SK-N-SH (cell line): ENCODE data around the gene KCNC4. TPM values are rescaled to one million over a fixed set of nuclear protein-coding genes. Genes with fewer than 3 reads are reported as not detected.

Source experiments
- CTCF ChIA-PET: fragments of 300-600, 350-600 bp; formaldehyde crosslinking; extraction: SDS; loops from one replicate; lab custom pipeline; 2021; lab: Yijun Ruan, JAX
- POLR2A ChIA-PET: fragments of 350-600 bp; sonication (Branson Sonifier 250); formaldehyde crosslinking; extraction: SDS; loops from one replicate; lab custom pipeline; 2020; ENCODE audit warnings: antibody characterized with exemption, inconsistent platforms; lab: Yijun Ruan, JAX
- DNase-seq: peaks from one replicate; pipeline ENCODE4 v3.0.0; 2012
- H2AFZ ChIP-seq: fragments of 200-600 bp; sonication (generic); 2 replicates; pipeline ENCODE4 v1.8.1; 2016; ENCODE audit warnings: antibody characterized with exemption, mild to moderate bottlenecking, low read depth
- H3F3A ChIP-seq: fragments of 200-600 bp; sonication (generic); replicated peaks from 2 replicates; pipeline ENCODE3; 2016; ENCODE audit warnings: antibody characterized with exemption, mild to moderate bottlenecking; ENCODE audit not compliant: insufficient read depth
- H3K27ac ChIP-seq, 2 experiments: fragments of 200-500 bp in 1 of 2; fragments of 200-600 bp in 1 of 2; sonication (Bioruptor generic) in 1 of 2; sonication (generic), shearing (Covaris generic) in 1 of 2; 2 replicates each; pipeline versions ENCODE4 v1.5.1 to v1.6.1; 2014 to 2016; ENCODE audit warnings: low read depth in 2 of 2, inconsistent platforms in 1 of 2, low read length in 1 of 2, mild to moderate bottlenecking in 1 of 2, mixed read lengths in 1 of 2
- H3K27me3 ChIP-seq: fragments of 200-600 bp; sonication (generic), shearing (Covaris generic); 2 replicates; pipeline ENCODE4 v1.6.1; 2016; ENCODE audit warnings: mixed run types; ENCODE audit not compliant: insufficient read depth
- H3K36me3 ChIP-seq, 2 experiments: fragments of 200-500 bp in 1 of 2; fragments of 200-600 bp in 1 of 2; sonication (Bioruptor generic) in 1 of 2; sonication (generic) in 1 of 2; replicated peaks in 1 of 2; 2 replicates each; pipeline versions ENCODE3 to v1.5.1; 2014 to 2016; ENCODE audit warnings: low read length in 1 of 2, mild to moderate bottlenecking in 1 of 2; ENCODE audit not compliant: insufficient read depth in 2 of 2, control insufficient read depth in 1 of 2
- H3K4me1 ChIP-seq, 2 experiments: fragments of 200-500 bp in 1 of 2; fragments of 200-600 bp in 1 of 2; sonication (Bioruptor generic) in 1 of 2; sonication (generic), shearing (Covaris generic) in 1 of 2; 2 replicates each; pipeline versions ENCODE4 v1.5.1 to v1.6.1; 2014 to 2016; ENCODE audit warnings: low read depth in 1 of 2, low read length in 1 of 2, mixed run types in 1 of 2; ENCODE audit not compliant: insufficient read depth in 2 of 2, control insufficient read depth in 1 of 2
- H3K4me2 ChIP-seq: fragments of 200-600 bp; sonication (generic), shearing (Covaris generic); 2 replicates; pipeline ENCODE4 v1.6.1; 2017; ENCODE audit warnings: mixed run types
- H3K4me3 ChIP-seq, 2 experiments: fragments of 200-500 bp in 1 of 2; fragments of 200-600 bp in 1 of 2; sonication (Bioruptor generic) in 1 of 2; sonication (generic), shearing (Covaris generic) in 1 of 2; 2 replicates each; pipeline versions ENCODE4 v1.5.1 to v1.8.1; 2014 to 2016; ENCODE audit warnings: low read depth in 2 of 2, inconsistent platforms in 1 of 2, low read length in 1 of 2, mild to moderate bottlenecking in 1 of 2, mixed read lengths in 1 of 2, moderate library complexity in 1 of 2
- H3K79me2 ChIP-seq: fragments of 200-600 bp; sonication (generic); 2 replicates; pipeline ENCODE4 v1.8.1; 2017; ENCODE audit warnings: mild to moderate bottlenecking; ENCODE audit not compliant: insufficient read depth
- H3K9ac ChIP-seq: fragments of 200-600 bp; sonication (generic); 2 replicates; pipeline ENCODE4 v1.6.1; 2017; ENCODE audit warnings: mixed run types
- H3K9me2 ChIP-seq: fragments of 200-600 bp; sonication (generic); 2 replicates; pipeline ENCODE4 v1.6.1; 2017; ENCODE audit warnings: mixed run types
- H3K9me3 ChIP-seq: fragments of 200-600 bp; sonication (generic); 2 replicates; pipeline ENCODE4 v1.6.1; 2017; ENCODE audit warnings: mixed run types, mild to moderate bottlenecking, moderate library complexity
- H4K20me1 ChIP-seq: fragments of 200-600 bp; sonication (generic); 2 replicates; pipeline ENCODE4 v1.6.1; 2017; ENCODE audit warnings: mild to moderate bottlenecking, mixed run types; ENCODE audit not compliant: insufficient read depth
- EP300 ChIP-seq, 2 experiments: IDR thresholded peaks; 2 replicates each; pipeline versions ENCODE4 v1.4.0 to v1.6.1; 2012; ENCODE audit warnings: borderline replicate concordance in 1 of 2, low read depth in 1 of 2, low read length in 1 of 2
- FOSL2 ChIP-seq: IDR thresholded peaks from 2 replicates; pipeline ENCODE4 v1.4.0; 2012; ENCODE audit warnings: low read depth, mild to moderate bottlenecking, moderate library complexity, borderline replicate concordance
- FOXJ3 ChIP-seq: sonication (generic); formaldehyde crosslinking; IDR thresholded peaks from 2 replicates; pipeline ENCODE4 v1.5.1; 2020; ENCODE audit warnings: mild to moderate bottlenecking, missing genetic modification reagents
- FOXM1 ChIP-seq: IDR thresholded peaks from 2 replicates; pipeline ENCODE4 v1.4.0; 2012; ENCODE audit warnings: low read depth, mild to moderate bottlenecking
- GATA2 ChIP-seq: sonication (generic); formaldehyde crosslinking; IDR thresholded peaks from 2 replicates; pipeline ENCODE4 v1.5.0; 2020; ENCODE audit warnings: mild to moderate bottlenecking, missing genetic modification reagents
- NFIC ChIP-seq: IDR thresholded peaks from 2 replicates; pipeline ENCODE4 v1.4.0; 2012; ENCODE audit warnings: borderline replicate concordance
- NRF1 ChIP-seq: IDR thresholded peaks from 2 replicates; pipeline ENCODE4 v1.6.1; 2012; ENCODE audit warnings: low read depth, mild to moderate bottlenecking, low read length
- PBX3 ChIP-seq: IDR thresholded peaks from 2 replicates; pipeline ENCODE4; 2012
- POLR2AphosphoS5 ChIP-seq: IDR thresholded peaks from 2 replicates; pipeline ENCODE4 v1.6.1; 2012; ENCODE audit warnings: low read depth, low read length
- RAD21 ChIP-seq: IDR thresholded peaks from 2 replicates; pipeline ENCODE4 v1.6.1; 2012; ENCODE audit warnings: mild to moderate bottlenecking, low read length
- SMC3 ChIP-seq: IDR thresholded peaks from 2 replicates; pipeline ENCODE4 v1.6.1; 2012; ENCODE audit warnings: low read depth, low read length, improper control_type of control experiment
- TAF1 ChIP-seq: IDR thresholded peaks from 2 replicates; pipeline ENCODE4 v1.6.1; 2012; ENCODE audit warnings: low read depth, mild to moderate bottlenecking, low read length, moderate library complexity, borderline replicate concordance
- TCF12 ChIP-seq: IDR thresholded peaks from 2 replicates; pipeline ENCODE4 v1.4.0; 2012
- USF1 ChIP-seq: IDR thresholded peaks from 2 replicates; pipeline ENCODE4 v1.4.0; 2012; ENCODE audit warnings: low read depth, borderline replicate concordance
- YY1 ChIP-seq: IDR thresholded peaks from 2 replicates; pipeline ENCODE4 v1.4.0; 2012; ENCODE audit warnings: low read depth, mild to moderate bottlenecking
- ZBTB33 ChIP-seq: IDR thresholded peaks from 2 replicates; pipeline ENCODE4 v1.4.0; 2012; ENCODE audit warnings: low read depth, borderline replicate concordance
- WGBS: methylation state at CpG from one replicate; pipeline ENCODE4 v1.1.6; 2017; ENCODE audit warnings: low lambda C conversion rate; 5-methylcytosine and 5-hydroxymethylcytosine counted together
- polyA plus RNA-seq, 3 experiments: library from polyadenylated mRNA; depleted of rRNA; stranded (reverse); fragments of >200 nt; gene quantifications; 2 replicates each; pipeline ENCODE4 v1.2.3, GENCODE V29; 2012
- TF ChIP-seq, protein P1 (sequence below): fragments of 150-350 bp; IDR thresholded peaks from 2 replicates; pipeline ENCODE4 v1.6.1; 2017; ENCODE audit warnings: antibody characterized with exemption, low read length, low read depth, borderline replicate concordance
- TF ChIP-seq, protein P2 (sequence below): fragments of 150-350 bp; IDR thresholded peaks from 2 replicates; pipeline ENCODE4 v1.6.1; 2016; ENCODE audit warnings: mild to moderate bottlenecking, low read depth, low read length
- TF ChIP-seq, protein P3 (sequence below): fragments of 200-600 bp; sonication (generic); IDR thresholded peaks from 2 replicates; pipeline ENCODE4 v1.6.1; 2017; ENCODE audit warnings: antibody characterized with exemption, mild to moderate bottlenecking, moderate library complexity
- TF ChIP-seq, protein P4 (sequence below): IDR thresholded peaks from 2 replicates; pipeline ENCODE4 v1.6.1; 2012; ENCODE audit warnings: mild to moderate bottlenecking, low read depth, low read length, moderate library complexity

KCNC4 gene
- polyA plus RNA-seq, 1 of the 3 experiments (the other 2 are of a cell fraction), result 0.51 TPM

GRCh38 chr1:110235181-110235833, 25.2 kb downstream of the KCNC4 start:
- no peaks in the 10 kb centered on the region for H3K9me3 ChIP-seq
- no peaks in the 10 kb centered on the region for H3K79me2 ChIP-seq
- H3K4me1 ChIP-seq, result peaks cover 0 to 56% of the 10 kb centered on the region in 2 experiments; a peak in 2 of 4 replicates
- H3K4me3 ChIP-seq, result no peak overlapping the region
- H3K4me2 ChIP-seq, result 0 out of 2 replicates have a peak overlapping the region, but pooled peaks have one; percentile 15
- no peaks in the 10 kb centered on the region for H3F3A ChIP-seq
- no peak overlapping the region for H3K9ac ChIP-seq
- CTCF ChIA-PET, result interaction anchor here (0.6 to 2.7 kb wide), 9 partner anchors 10 to 744 kb away, joined by 3 to 15 read pairs (median 6); no protein-coding TSS in a partner anchor
- H3K36me3 ChIP-seq, result no peaks in the 10 kb centered on the region
- no peaks in the 10 kb centered on the region for H4K20me1 ChIP-seq
- peak; percentile 79 for DNase-seq
- peak overlapping the region; percentile 66; the same call in 1 of the 2 replicates for H2AFZ ChIP-seq
- H3K27ac ChIP-seq, result peak overlapping the region; percentile 14 to 98; a peak in 3 of 4 replicates
- no peaks in the 10 kb centered on the region for H3K9me2 ChIP-seq
- WGBS, result 20% methylated on average over 12 of the region's 13 CpGs
- POLR2A ChIA-PET, result interaction anchor here (0.6 to 1.0 kb wide), 3 partner anchors 103 to 214 kb away, joined by 3 read pairs; no protein-coding TSS in a partner anchor
- no peaks in the 10 kb centered on the region for H3K27me3 ChIP-seq
- TF ChIP-seq SMC3, result peak; percentile 18; the same call in 1 of the 2 replicates
- TF ChIP-seq, protein P1, sequence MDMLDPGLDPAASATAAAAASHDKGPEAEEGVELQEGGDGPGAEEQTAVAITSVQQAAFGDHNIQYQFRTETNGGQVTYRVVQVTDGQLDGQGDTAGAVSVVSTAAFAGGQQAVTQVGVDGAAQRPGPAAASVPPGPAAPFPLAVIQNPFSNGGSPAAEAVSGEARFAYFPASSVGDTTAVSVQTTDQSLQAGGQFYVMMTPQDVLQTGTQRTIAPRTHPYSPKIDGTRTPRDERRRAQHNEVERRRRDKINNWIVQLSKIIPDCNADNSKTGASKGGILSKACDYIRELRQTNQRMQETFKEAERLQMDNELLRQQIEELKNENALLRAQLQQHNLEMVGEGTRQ, result no peak
- TF ChIP-seq, protein P2, sequence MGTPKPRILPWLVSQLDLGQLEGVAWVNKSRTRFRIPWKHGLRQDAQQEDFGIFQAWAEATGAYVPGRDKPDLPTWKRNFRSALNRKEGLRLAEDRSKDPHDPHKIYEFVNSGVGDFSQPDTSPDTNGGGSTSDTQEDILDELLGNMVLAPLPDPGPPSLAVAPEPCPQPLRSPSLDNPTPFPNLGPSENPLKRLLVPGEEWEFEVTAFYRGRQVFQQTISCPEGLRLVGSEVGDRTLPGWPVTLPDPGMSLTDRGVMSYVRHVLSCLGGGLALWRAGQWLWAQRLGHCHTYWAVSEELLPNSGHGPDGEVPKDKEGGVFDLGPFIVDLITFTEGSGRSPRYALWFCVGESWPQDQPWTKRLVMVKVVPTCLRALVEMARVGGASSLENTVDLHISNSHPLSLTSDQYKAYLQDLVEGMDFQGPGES, result no peak
- TF ChIP-seq FOSL2, result no peak
- TF ChIP-seq YY1, result no peak
- no peak for TF ChIP-seq PBX3
- peak; percentile 17; the same call in 1 of the 2 replicates for TF ChIP-seq RAD21
- no peak for TF ChIP-seq FOXM1
- TF ChIP-seq, protein P3, sequence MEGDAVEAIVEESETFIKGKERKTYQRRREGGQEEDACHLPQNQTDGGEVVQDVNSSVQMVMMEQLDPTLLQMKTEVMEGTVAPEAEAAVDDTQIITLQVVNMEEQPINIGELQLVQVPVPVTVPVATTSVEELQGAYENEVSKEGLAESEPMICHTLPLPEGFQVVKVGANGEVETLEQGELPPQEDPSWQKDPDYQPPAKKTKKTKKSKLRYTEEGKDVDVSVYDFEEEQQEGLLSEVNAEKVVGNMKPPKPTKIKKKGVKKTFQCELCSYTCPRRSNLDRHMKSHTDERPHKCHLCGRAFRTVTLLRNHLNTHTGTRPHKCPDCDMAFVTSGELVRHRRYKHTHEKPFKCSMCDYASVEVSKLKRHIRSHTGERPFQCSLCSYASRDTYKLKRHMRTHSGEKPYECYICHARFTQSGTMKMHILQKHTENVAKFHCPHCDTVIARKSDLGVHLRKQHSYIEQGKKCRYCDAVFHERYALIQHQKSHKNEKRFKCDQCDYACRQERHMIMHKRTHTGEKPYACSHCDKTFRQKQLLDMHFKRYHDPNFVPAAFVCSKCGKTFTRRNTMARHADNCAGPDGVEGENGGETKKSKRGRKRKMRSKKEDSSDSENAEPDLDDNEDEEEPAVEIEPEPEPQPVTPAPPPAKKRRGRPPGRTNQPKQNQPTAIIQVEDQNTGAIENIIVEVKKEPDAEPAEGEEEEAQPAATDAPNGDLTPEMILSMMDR, result no peak
- TF ChIP-seq GATA2 (CRISPR knock-in tag), result peak; percentile 64
- TF ChIP-seq POLR2AphosphoS5, result no peak
- TF ChIP-seq, protein P4, sequence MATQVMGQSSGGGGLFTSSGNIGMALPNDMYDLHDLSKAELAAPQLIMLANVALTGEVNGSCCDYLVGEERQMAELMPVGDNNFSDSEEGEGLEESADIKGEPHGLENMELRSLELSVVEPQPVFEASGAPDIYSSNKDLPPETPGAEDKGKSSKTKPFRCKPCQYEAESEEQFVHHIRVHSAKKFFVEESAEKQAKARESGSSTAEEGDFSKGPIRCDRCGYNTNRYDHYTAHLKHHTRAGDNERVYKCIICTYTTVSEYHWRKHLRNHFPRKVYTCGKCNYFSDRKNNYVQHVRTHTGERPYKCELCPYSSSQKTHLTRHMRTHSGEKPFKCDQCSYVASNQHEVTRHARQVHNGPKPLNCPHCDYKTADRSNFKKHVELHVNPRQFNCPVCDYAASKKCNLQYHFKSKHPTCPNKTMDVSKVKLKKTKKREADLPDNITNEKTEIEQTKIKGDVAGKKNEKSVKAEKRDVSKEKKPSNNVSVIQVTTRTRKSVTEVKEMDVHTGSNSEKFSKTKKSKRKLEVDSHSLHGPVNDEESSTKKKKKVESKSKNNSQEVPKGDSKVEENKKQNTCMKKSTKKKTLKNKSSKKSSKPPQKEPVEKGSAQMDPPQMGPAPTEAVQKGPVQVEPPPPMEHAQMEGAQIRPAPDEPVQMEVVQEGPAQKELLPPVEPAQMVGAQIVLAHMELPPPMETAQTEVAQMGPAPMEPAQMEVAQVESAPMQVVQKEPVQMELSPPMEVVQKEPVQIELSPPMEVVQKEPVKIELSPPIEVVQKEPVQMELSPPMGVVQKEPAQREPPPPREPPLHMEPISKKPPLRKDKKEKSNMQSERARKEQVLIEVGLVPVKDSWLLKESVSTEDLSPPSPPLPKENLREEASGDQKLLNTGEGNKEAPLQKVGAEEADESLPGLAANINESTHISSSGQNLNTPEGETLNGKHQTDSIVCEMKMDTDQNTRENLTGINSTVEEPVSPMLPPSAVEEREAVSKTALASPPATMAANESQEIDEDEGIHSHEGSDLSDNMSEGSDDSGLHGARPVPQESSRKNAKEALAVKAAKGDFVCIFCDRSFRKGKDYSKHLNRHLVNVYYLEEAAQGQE, result no peak
- no peak for TF ChIP-seq NRF1
- 0 out of 4 replicates have a peak, but pooled peaks of 1 of the 2 experiments have one; percentile 27 for TF ChIP-seq EP300 (IDR thresholded peaks at IDR 0.05; ENCODE audit: borderline replicate concordance in 1 of 2, low read depth in 1 of 2, low read length in 1 of 2)
- TF ChIP-seq NFIC, result no peak
- TF ChIP-seq TCF12, result no peak
- TF ChIP-seq TAF1, result no peak
- no peak for TF ChIP-seq USF1
- TF ChIP-seq ZBTB33, result no peak
- TF ChIP-seq FOXJ3 (CRISPR knock-in tag), result peak; percentile 61; the same call in 1 of the 2 replicates
